GM12878 (cell line): Measurements from ENCODE around the gene FAM174A. TPM values are rescaled to one million over a fixed set of nuclear protein-coding genes. Genes with fewer than 3 reads are reported as not detected.

Experiments used
- ATAC-seq: fragments of 200-7000 bp; cut with Tn5 transposase; 3 replicates; pipeline ENCODE4 v1.9.1; 2020; ENCODE audit warnings: mild to moderate bottlenecking, moderate library complexity
- BruUV-seq: library from RNA; stranded (reverse); fragments of 400-500 nt; replicated peaks from 2 replicates; lab custom pipeline; 2021; lab: Mats Ljungman, UMichigan
- CTCF ChIA-PET: fragments of 300-600 bp; sonication (Branson Sonifier 250); formaldehyde crosslinking; extraction: SDS; loops from one replicate; lab custom pipeline; 2021; ENCODE audit warnings: inconsistent platforms; lab: Yijun Ruan, JAX
- POLR2A ChIA-PET: fragments of 350-600 bp; formaldehyde crosslinking; extraction: SDS; loops from one replicate; lab custom pipeline; 2021; ENCODE audit warnings: inconsistent platforms; lab: Charles Lee
- RAD21 ChIA-PET: fragments of 300-600 bp; sonication (Branson Sonifier 250); formaldehyde crosslinking; loops from one replicate; lab custom pipeline; 2023; ENCODE audit warnings: antibody characterized with exemption; ENCODE audit not compliant: unreplicated experiment; lab: Charles Lee
- SMC1A ChIA-PET: fragments of 300-600 bp; sonication (Branson Sonifier 250); formaldehyde crosslinking; loops from one replicate; lab custom pipeline; 2023; ENCODE audit not compliant: unreplicated experiment, uncharacterized antibody; lab: Charles Lee
- DNase-seq: peaks from one replicate; pipeline ENCODE4 v3.0.0-alpha.2; 2011; ENCODE audit warnings: low read depth, low spot score
- FAIRE-seq: peaks from 3 replicates; lab custom pipeline; 2011; peaks lifted over from hg19 to GRCh38; lab: Jason Lieb, UNC
- H2AFZ ChIP-seq: 2 replicates; pipeline ENCODE4 v1.6.0; 2011; ENCODE audit warnings: low read depth, low read length, control low read depth; ENCODE audit not compliant: control insufficient read depth
- H3K27ac ChIP-seq: 2 replicates; pipeline ENCODE4 v1.5.1; 2011; ENCODE audit warnings: control low read depth; ENCODE audit not compliant: control insufficient read depth, insufficient read depth
- H3K27me3 ChIP-seq, 2 experiments: replicated peaks in 1 of 2; 2 replicates each; pipeline versions ENCODE4 v1.6.0 to v1.6.1; 2011; ENCODE audit warnings: low read length in 1 of 2; ENCODE audit not compliant: control insufficient read depth in 2 of 2, insufficient read depth in 2 of 2
- H3K36me3 ChIP-seq, 2 experiments: 2 replicates each; pipeline ENCODE4 v1.5.1; 2011; ENCODE audit warnings: low read length in 1 of 2; ENCODE audit not compliant: control insufficient read depth in 2 of 2, insufficient read depth in 2 of 2
- H3K4me1 ChIP-seq: 2 replicates; pipeline ENCODE4 v1.6.1; 2011; ENCODE audit warnings: mild to moderate bottlenecking, low read length, moderate library complexity, mixed read lengths; ENCODE audit not compliant: control insufficient read depth, insufficient read depth
- H3K4me2 ChIP-seq: 2 replicates; pipeline ENCODE4 v1.6.0; 2011; ENCODE audit warnings: control low read depth; ENCODE audit not compliant: control insufficient read depth, insufficient read depth
- H3K4me3 ChIP-seq: fragments of 200-600 bp; sonication (generic); 2 replicates; pipeline ENCODE4 v1.5.1; 2016
- H3K79me2 ChIP-seq: 2 replicates; pipeline ENCODE4 v1.6.0; 2011; ENCODE audit warnings: low read length; ENCODE audit not compliant: control insufficient read depth, insufficient read depth
- H3K9ac ChIP-seq: 2 replicates; pipeline ENCODE4 v1.8.0; 2011; ENCODE audit warnings: low read length, control low read depth, mixed read lengths; ENCODE audit not compliant: control insufficient read depth, insufficient read depth
- H3K9me3 ChIP-seq: replicated peaks from 3 replicates; pipeline ENCODE4 v1.5.1; 2011; ENCODE audit warnings: mild to moderate bottlenecking, low read length; ENCODE audit not compliant: control insufficient read depth, insufficient read depth
- H4K20me1 ChIP-seq: 2 replicates; pipeline ENCODE4 v1.6.0; 2011; ENCODE audit not compliant: control insufficient read depth, insufficient read depth
- ASH2L ChIP-seq: fragments of 300-600, 200-600 bp; sonication (generic); IDR thresholded peaks from 2 replicates; pipeline ENCODE4 v1.6.1; 2017; ENCODE audit warnings: low read depth, mild to moderate bottlenecking, borderline replicate concordance
- BRCA1 ChIP-seq: IDR thresholded peaks from 2 replicates; pipeline ENCODE4 v1.6.1; 2011; ENCODE audit warnings: low read depth, low read length, improper control_type of control experiment
- E4F1 ChIP-seq: fragments of 450-650 bp; IDR thresholded peaks from 2 replicates; pipeline ENCODE4 v1.6.1; 2018; ENCODE audit warnings: borderline replicate concordance, mild to moderate bottlenecking; ENCODE audit not compliant: partially characterized antibody
- GATAD2B ChIP-seq: fragments of 450-650 bp; conservative IDR thresholded peaks from 2 replicates; pipeline ENCODE4 v1.6.1; 2017; ENCODE audit warnings: low read depth, mild to moderate bottlenecking, moderate library complexity
- MXI1 ChIP-seq: fragments of 150-350 bp; IDR thresholded peaks from 2 replicates; pipeline ENCODE4 v1.6.1; 2011; ENCODE audit warnings: low read depth, mild to moderate bottlenecking, inconsistent platforms, low read length, improper control_type of control experiment
- NFXL1 ChIP-seq: fragments of 450-650 bp; IDR thresholded peaks from 2 replicates; pipeline ENCODE4 v1.6.1; 2017; ENCODE audit warnings: antibody characterized with exemption, mild to moderate bottlenecking, borderline replicate concordance
- NFYA ChIP-seq: IDR thresholded peaks from 2 replicates; pipeline ENCODE4 v1.6.1; 2011; ENCODE audit warnings: low read depth, mild to moderate bottlenecking, low read length, improper control_type of control experiment, borderline replicate concordance
- PAX5 ChIP-seq: IDR thresholded peaks from 2 replicates; pipeline ENCODE4 v1.6.1; 2011; ENCODE audit warnings: low read depth, low read length, borderline replicate concordance
- PBX3 ChIP-seq: IDR thresholded peaks from 2 replicates; pipeline ENCODE4 v1.6.1; 2011; ENCODE audit warnings: mild to moderate bottlenecking, low read depth, low read length, moderate library complexity; ENCODE audit not compliant: insufficient replicate concordance
- POLR2A ChIP-seq: IDR thresholded peaks from 2 replicates; pipeline ENCODE4 v1.6.1; 2011; ENCODE audit warnings: low read depth, mild to moderate bottlenecking, low read length
- SMAD5 ChIP-seq: IDR thresholded peaks from 2 replicates; pipeline ENCODE4 v1.6.1; 2016; ENCODE audit warnings: antibody characterized with exemption, low read depth
- SPI1 ChIP-seq: IDR thresholded peaks from 2 replicates; pipeline ENCODE4 v1.6.1; 2011; ENCODE audit warnings: low read depth, mild to moderate bottlenecking, low read length, moderate library complexity, borderline replicate concordance; ENCODE audit not compliant: insufficient read depth
- TARDBP ChIP-seq: IDR thresholded peaks from 2 replicates; pipeline ENCODE4 v1.6.1; 2016; ENCODE audit warnings: borderline replicate concordance
- ZNF274 ChIP-seq: IDR thresholded peaks from one replicate; pipeline ENCODE4 v1.8.0; 2011; ENCODE audit not compliant: insufficient read length, insufficient read depth
- in situ Hi-C: fragments of 300-500 bp; cut with MboI; formaldehyde crosslinking; loops from 9 replicates; pipeline ENCODE4 v1.14.3; 2018; ENCODE audit warnings: mixed read lengths
- intact Hi-C: fragments of 100-400 bp; cut with micrococcal nuclease; formaldehyde crosslinking; loops from one replicate; pipeline ENCODE4 v1.14.2; 2022; ENCODE audit not compliant: unreplicated experiment
- polyA plus RNA-seq, 11 experiments: library from polyadenylated mRNA; depleted of rRNA in 4 of 11; unstranded in 6 of 11; stranded (reverse) in 5 of 11; fragments of >200 nt; fragmentation: Nextera tagmentation in 4 of 11; fragmentation: Illumina TruSeq in 1 of 11; extraction: Ambion mirVana in 4 of 11; extraction: Trizol in 1 of 11; gene quantifications; 1 replicate in 1 of 11; 2 replicates in 10 of 11; pipeline versions ENCODE4 v1.2.1 to v1.2.3, GENCODE V29; 2011 to 2016; ENCODE audit warnings: inconsistent platforms in 2 of 11, missing spikeins in 2 of 11, low read depth in 1 of 11
- total RNA-seq, 4 experiments: library from RNA; depleted of rRNA in 3 of 4; stranded (reverse); fragments of >200 nt in 3 of 4; fragmentation: Illumina TruSeq in 1 of 4; extraction: Trizol in 1 of 4; gene quantifications; 2 replicates each; pipeline versions ENCODE4 v1.2.1 to v1.2.3, GENCODE V29; 2013 to 2021
- TF ChIP-seq, protein P1 (sequence below): fragments of 450-650 bp; IDR thresholded peaks from 2 replicates; pipeline ENCODE4 v1.6.1; 2017; ENCODE audit warnings: low read depth, mild to moderate bottlenecking, moderate library complexity
- TF ChIP-seq, protein P2 (sequence below): IDR thresholded peaks from 2 replicates; pipeline ENCODE4 v1.6.1; 2012; ENCODE audit warnings: low read length, inconsistent platforms
- TF ChIP-seq, protein P3 (sequence below): IDR thresholded peaks from 2 replicates; pipeline ENCODE4 v1.6.1; 2011; ENCODE audit warnings: low read depth, low read length, improper control_type of control experiment, borderline replicate concordance

FAM174A gene
- total and polyA plus RNA-seq, 10 of the 15 experiments (the other 5 are each of a cell fraction or from before 2014, with no cell fraction given), result 1.4 to 12.1 (median 6.0) TPM

GRCh38 chr5:100575815-100576214 is 40.6 kb downstream of the FAM174A start:
- H3K27me3 ChIP-seq, result no peaks in the 10 kb centered on the region
- H2AFZ ChIP-seq, result no peak overlapping the region
- TF ChIP-seq E4F1, result no peak
- no peak for TF ChIP-seq MXI1
- TF ChIP-seq, protein P1, sequence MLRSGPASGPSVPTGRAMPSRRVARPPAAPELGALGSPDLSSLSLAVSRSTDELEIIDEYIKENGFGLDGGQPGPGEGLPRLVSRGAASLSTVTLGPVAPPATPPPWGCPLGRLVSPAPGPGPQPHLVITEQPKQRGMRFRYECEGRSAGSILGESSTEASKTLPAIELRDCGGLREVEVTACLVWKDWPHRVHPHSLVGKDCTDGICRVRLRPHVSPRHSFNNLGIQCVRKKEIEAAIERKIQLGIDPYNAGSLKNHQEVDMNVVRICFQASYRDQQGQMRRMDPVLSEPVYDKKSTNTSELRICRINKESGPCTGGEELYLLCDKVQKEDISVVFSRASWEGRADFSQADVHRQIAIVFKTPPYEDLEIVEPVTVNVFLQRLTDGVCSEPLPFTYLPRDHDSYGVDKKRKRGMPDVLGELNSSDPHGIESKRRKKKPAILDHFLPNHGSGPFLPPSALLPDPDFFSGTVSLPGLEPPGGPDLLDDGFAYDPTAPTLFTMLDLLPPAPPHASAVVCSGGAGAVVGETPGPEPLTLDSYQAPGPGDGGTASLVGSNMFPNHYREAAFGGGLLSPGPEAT, result no peak
- no peak for TF ChIP-seq TARDBP
- TF ChIP-seq, protein P2, sequence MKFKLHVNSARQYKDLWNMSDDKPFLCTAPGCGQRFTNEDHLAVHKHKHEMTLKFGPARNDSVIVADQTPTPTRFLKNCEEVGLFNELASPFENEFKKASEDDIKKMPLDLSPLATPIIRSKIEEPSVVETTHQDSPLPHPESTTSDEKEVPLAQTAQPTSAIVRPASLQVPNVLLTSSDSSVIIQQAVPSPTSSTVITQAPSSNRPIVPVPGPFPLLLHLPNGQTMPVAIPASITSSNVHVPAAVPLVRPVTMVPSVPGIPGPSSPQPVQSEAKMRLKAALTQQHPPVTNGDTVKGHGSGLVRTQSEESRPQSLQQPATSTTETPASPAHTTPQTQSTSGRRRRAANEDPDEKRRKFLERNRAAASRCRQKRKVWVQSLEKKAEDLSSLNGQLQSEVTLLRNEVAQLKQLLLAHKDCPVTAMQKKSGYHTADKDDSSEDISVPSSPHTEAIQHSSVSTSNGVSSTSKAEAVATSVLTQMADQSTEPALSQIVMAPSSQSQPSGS, result no peak
- no peak for TF ChIP-seq NFXL1
- no peak for TF ChIP-seq POLR2A
- no peak for TF ChIP-seq PBX3
- TF ChIP-seq ZNF274, result no peak
- TF ChIP-seq BRCA1, result no peak
- no peak for TF ChIP-seq SPI1
- TF ChIP-seq GATAD2B, result no peak
- TF ChIP-seq SMAD5, result no peak
- TF ChIP-seq, protein P3, sequence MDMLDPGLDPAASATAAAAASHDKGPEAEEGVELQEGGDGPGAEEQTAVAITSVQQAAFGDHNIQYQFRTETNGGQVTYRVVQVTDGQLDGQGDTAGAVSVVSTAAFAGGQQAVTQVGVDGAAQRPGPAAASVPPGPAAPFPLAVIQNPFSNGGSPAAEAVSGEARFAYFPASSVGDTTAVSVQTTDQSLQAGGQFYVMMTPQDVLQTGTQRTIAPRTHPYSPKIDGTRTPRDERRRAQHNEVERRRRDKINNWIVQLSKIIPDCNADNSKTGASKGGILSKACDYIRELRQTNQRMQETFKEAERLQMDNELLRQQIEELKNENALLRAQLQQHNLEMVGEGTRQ, result no peak
- no peak for TF ChIP-seq PAX5
- no peak for TF ChIP-seq ASH2L
- TF ChIP-seq NFYA, result no peak
- ChIA-PET CTCF (no interaction called here), SMC1A (interaction anchor here (0.9 kb wide), 1 partner anchor 24 kb away, joined by 3 read pairs; no protein-coding TSS in a partner anchor), RAD21 (interaction anchor here (1.3 kb wide), 1 partner anchor 9 kb away, joined by 4 read pairs; no protein-coding TSS in a partner anchor), POLR2A (no interaction called here)
- H3K9ac ChIP-seq, result no peak overlapping the region
- no peaks in the 10 kb centered on the region for H4K20me1 ChIP-seq
- no TSS peak for BruUV-seq
- no peaks in the 10 kb centered on the region; a peak in 1 of 4 replicates for H3K36me3 ChIP-seq
- H3K4me1 ChIP-seq, result no peaks in the 10 kb centered on the region
- DNase-seq (no peak), ATAC-seq (no peak), FAIRE-seq (no peak)
- H3K9me3 ChIP-seq, result peaks cover 2% of the 10 kb centered on the region; the same call in 1 of the 3 replicates
- H3K4me3 ChIP-seq, result no peak overlapping the region
- no peak overlapping the region for H3K27ac ChIP-seq
- intact Hi-C loops (no loop called here), in situ Hi-C loops (no loop called here)
- no peak overlapping the region for H3K4me2 ChIP-seq
- H3K79me2 ChIP-seq, result no peaks in the 10 kb centered on the region
